GM18508 (cell line): Measurements from ENCODE around the gene ZNF318.
"Not testable (repeated sequence)": the region's sequence is repeated elsewhere in the genome, so short reads cannot be mapped to it uniquely, and the experiment has no call there.

Experiments used
- ATAC-seq: cut with Tn5 transposase; IDR thresholded peaks from one replicate; pipeline ENCODE4 v1.9.1; 2021; ENCODE audit warnings: moderate number of reproducible peaks; ENCODE audit not compliant: insufficient read depth, unreplicated experiment

ZNF318 gene

GRCh38 chr6:43304882-43305281, 64.6 kb downstream of the ZNF318 start:
- ATAC-seq: no peak

DNA sequence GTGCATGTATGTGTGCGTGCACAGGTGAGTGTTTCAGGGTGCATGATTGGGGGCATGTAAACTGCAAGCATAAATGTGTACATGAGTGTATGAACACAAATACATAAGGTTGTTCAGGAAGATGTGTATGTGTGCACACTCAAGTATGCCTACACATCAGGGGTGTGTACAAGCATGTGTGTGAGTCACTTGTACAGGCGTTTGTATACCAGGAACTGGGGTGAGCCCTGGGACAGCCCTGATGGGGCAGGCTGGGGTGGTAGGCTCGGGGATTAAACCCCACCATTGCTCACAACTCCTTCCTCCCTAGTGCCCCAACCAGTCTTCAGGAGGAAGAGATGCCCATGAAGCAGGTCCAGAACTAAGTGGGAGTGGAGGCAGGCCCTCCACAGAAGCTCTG, 65.1 kb downstream of the ZNF318 start:
- no peak for ATAC-seq

DNA sequence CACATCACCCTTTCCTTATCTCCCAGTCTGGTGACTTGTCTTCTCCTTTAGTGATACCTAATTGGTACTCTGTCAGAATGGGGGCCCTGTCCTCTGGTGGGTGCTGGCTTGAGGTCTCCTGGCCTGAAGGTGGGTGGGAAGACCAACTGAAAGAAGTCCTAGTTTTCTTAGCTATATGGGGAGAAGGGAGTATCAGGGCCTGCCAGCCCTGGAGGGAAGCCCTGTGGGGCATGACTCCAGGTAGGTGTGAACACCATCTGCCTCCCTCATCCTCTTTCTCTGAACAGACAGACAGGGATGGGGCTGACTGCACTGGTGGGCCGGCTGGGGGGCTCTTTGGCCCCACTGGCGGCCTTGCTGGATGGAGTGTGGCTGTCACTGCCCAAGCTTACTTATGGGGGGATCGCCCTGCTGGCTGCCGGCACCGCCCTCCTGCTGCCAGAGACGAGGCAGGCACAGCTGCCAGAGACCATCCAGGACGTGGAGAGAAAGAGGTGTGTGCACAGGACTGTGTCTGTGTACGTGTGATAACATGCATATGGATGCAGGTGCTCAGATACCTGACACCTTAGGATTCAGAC, 65.6 kb downstream of the ZNF318 start:
- no peak for ATAC-seq

DNA sequence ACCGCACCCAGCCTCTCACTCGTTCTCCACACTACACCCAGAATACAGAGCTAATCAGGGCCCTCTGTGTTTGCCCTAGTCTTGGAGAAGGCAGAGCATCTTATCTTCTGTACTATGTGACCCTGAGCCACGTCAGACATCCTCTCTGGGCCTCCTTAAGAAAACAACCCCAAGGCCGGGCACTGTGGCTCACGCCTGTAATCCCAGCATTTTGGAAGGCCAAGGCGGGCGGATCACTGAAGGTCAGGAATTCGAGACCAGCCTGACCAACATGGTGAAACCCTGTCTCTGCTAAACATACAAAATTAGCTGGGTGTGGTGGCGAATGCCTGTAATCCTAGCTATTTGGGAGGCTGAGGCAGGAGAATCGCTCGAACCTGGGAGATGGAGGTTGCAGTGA, 66.4 kb downstream of the ZNF318 start:
- ATAC-seq: not testable (repeated sequence)

DNA sequence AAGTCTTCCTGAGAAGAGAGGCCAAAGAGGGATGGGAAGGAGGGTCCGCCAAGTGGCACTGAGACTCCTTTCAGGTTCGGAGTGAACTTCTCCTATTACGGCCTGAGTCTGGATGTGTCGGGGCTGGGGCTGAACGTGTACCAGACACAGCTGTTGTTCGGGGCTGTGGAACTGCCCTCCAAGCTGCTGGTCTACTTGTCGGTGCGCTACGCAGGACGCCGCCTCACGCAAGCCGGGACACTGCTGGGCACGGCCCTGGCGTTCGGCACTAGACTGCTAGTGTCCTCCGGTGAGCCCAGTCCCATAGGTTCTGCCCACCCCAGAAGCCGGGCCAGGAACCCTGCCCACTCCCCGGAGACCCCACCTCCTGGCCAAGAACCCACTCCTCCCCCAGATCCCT, 67.3 kb downstream of the ZNF318 start:
- no peak for ATAC-seq

GRCh38 chr6:43301081-43301870, 68.2 kb downstream of the ZNF318 start:
- ATAC-seq: no peak

GRCh38 chr6:43299338-43300293, 69.8 kb downstream of the ZNF318 start:
- ATAC-seq: no peak

GRCh38 chr6:43298565-43299337, 70.7 kb downstream of the ZNF318 start:
- no peak for ATAC-seq

- no peak for ATAC-seq
Observed at GRCh38 chr6:43297644-43298564, 71.5 kb downstream of the ZNF318 start, which contains the start of gene SLC22A7. TSS of gene SLC22A7 (plus strand) at chr6:43298260. CDS start at chr6:43298359, 99 bp downstream.

DNA sequence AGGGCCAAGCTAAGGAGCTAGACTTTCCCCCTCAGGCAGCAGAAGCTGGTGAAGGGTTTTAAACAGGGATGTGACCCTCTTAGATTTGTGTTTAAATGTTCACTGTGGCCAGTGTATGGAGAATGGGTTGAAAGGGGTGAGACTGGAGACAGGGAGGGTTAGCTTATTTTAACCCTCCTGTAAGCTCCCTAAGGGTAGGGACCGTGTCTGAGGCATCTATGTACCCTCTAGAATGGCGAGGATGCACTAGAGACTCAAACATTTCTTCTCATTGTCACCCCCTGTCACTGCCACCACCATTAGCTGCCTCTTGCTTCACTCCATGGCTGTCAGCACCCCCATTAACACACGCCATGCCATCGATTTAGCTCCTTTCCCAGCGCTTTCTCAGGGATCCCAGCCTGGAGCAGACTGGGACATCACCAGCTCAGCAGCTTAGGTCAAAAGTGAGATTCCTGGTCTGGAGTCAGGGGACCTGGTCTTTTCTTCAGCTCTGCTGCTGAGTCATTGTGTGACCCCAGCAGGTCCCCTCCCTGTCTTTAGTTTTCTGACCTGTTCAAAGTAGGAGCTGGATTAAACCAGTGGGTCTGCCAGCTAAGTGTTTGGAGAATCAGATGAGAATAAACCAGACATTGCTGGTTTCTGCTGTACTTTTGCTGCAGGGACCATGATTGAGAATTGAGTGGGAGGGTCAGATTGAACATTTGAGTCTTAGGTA, 72.5 kb downstream of the ZNF318 start:
- no peak for ATAC-seq

GRCh38 chr6:43295456-43295855, 74.0 kb downstream of the ZNF318 start:
- no peak for ATAC-seq

DNA sequence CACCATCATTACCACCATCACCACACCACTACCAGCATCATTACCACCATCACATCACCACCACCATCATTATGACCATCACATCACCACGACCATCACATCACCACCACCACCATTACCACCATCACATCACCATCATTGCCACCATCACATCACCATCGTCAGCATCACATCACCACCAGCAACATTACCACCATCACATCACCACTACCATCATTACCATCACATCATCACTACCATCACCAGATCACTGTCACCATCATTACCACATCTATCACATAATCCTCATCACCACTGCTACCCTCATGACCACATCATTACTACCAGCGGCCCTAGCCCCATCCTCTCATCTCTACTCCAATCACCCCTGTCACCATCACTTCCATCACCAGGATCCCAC, 74.9 kb downstream of the ZNF318 start:
- no peak for ATAC-seq

DNA sequence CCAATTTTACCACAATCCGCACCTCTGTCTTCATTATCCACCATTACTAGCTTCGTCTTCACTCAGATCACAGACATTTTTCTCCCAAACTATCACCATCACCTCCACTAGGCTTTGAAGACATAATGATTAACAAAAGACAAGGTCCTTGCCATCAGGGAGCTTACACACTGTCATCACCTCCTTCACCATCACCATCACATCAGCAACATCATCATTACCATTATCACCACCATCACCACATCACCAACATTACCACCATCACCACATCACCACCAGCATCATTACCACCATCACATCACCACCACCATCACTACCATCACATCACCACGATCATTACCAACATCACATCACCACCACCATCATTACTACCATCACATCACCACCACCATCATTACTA, 75.7 kb downstream of the ZNF318 start:
- no peak for ATAC-seq

DNA sequence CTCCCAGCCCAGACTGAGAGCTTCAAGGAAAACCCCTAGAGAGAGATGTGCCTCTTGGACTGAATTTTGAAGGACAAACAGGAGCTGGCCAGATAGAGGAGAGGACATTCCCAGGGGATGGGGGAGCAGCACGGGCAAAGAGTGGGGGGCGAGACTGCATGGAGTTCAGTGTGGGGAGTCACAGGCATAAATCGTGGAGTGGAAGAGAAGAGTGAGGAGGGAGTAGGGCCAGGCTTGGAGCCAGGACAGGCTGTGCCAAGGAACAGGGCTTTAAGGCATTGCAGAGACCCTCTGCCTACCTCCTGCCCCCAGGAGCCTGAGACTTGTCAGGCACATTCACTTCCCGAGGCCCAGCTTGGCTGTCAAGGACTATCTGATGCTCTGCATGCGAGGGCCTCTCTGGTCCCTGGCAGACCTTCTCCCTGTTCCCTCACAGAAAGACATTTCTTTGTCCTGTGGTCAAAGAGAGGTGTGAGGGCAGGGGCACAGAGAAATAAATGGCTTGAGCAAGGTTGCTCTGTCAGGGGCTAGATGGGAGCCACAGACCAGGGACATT, 76.6 kb downstream of the ZNF318 start:
- no peak for ATAC-seq

DNA sequence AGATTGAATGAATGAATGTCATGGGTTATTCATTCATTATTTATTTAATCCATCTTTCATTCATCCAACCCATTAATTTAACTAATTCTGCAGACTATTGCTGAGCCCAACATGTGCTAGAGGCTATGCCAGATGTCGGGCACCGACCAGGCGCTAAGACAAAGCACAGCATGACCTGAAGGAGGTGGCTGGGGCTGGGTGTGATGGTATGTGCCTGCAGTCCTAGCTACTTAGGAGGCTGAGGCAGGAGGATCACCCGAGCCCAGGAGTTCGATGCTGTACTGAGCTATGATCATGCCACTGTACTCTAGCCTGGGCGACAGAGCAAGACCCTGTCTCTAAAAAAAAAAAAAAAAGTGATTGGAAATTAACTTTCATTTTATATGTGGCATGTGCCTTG, 77.1 kb downstream of the ZNF318 start:
- no peak for ATAC-seq

DNA sequence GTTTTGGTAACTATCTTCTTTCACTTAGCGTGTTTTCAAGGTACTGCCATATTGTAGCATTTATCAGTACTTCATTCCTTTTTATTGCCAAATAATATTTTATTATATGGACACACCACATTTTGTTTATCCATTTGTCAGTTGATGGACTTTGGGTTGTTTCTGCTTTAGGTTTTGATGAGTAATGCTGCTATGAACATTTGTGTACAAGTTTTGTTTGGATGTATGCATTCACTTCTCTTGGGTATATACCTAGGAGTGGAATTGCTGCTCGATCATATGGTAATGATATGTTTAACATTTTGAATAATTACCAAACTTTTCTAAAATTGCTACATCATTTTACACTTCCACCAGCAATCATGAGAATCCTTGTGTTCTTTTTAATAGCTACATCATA, 77.7 kb downstream of the ZNF318 start:
- no peak for ATAC-seq

GRCh38 chr6:43290905-43291355, 78.5 kb downstream of the ZNF318 start:
- no peak for ATAC-seq

- no peak for ATAC-seq
Observed at GRCh38 chr6:43290339-43290904, 79.0 kb downstream of the ZNF318 start.
